ENCODE data around the gene KCNJ12.
"Not testable (repeated sequence)": the region's sequence is repeated elsewhere in the genome, so short reads cannot be mapped to it uniquely, and the experiment has no call there.

- TF ChIP-seq CTCF, POLR2A (IDR thresholded peaks at IDR 0.05): not testable (repeated sequence)
Observed at GRCh38 chr17:21426246-21426645, 50.1 kb downstream of the KCNJ12 start.

Measured in Peyer's patch (tissue), 4 donors.